ENCODE measurements around the gene PRM3. TPM values are rescaled to one million over a fixed set of nuclear protein-coding genes. Genes with fewer than 3 reads are reported as not detected.

Gene PRM3
- total RNA-seq, 4 donors from 2014 or later = not detected

GRCh38 chr16:11229906-11230305 lies 43.5 kb downstream of the PRM3 start:
- intact Hi-C loops (cut with DNase I; ENCODE audit: low total_unique reads) = no loop called here
- ATAC-seq = peak in 1 of 2 donors; percentile 32

GRCh38 chr16:11229432-11229831 lies 44.0 kb downstream of the PRM3 start:
- DNase-seq (no peak), ATAC-seq (no peak)
- intact Hi-C loops (cut with DNase I; ENCODE audit: low total_unique reads) (no loop called here), in situ Hi-C loops (cut with MboI; ENCODE audit: low sequenced_read_pairs in 4 of 4) (loop anchor here in 1 of 4 donors (25.0 kb wide), 1 partner anchor 92 kb away; no protein-coding TSS in a partner anchor)
- no peaks in the 10 kb centered on the region for H3K9me3 ChIP-seq
- H3K4me3 ChIP-seq = no peak overlapping the region
- H3K27me3 ChIP-seq = no peaks in the 10 kb centered on the region
- TF ChIP-seq POLR2A (IDR thresholded peaks at IDR 0.05) = no peak
- no peak for TF ChIP-seq CTCF (IDR thresholded peaks at IDR 0.05 in 4 of 5, conservative IDR thresholded peaks at IDR 0.05 in 1 of 5)
- H3K36me3 ChIP-seq = no peaks in the 10 kb centered on the region
- H3K4me1 ChIP-seq = peaks cover 9 to 13% of the 10 kb centered on the region in 2 donors
- H3K27ac ChIP-seq = no peak overlapping the region

More at GRCh38 chr16:11229906-11230305, 43.5 kb downstream of the PRM3 start:
- DNase-seq = peak in 1 of 2 donors; percentile 58
- H3K4me3 ChIP-seq = no peak overlapping the region
- TF ChIP-seq POLR2A (IDR thresholded peaks at IDR 0.05) (no peak), CTCF (IDR thresholded peaks at IDR 0.05 in 4 of 5, conservative IDR thresholded peaks at IDR 0.05 in 1 of 5) (no peak)
- H3K9me3 ChIP-seq = no peaks in the 10 kb centered on the region
- in situ Hi-C loops (cut with MboI; ENCODE audit: low sequenced_read_pairs in 4 of 4) = loop anchor here in 1 of 4 donors (25.0 kb wide), 1 partner anchor 93 kb away; no protein-coding TSS in a partner anchor
- H3K4me1 ChIP-seq = peaks cover 4 to 8% of the 10 kb centered on the region in 2 donors
- H3K36me3 ChIP-seq = no peaks in the 10 kb centered on the region
- no peak overlapping the region for H3K27ac ChIP-seq
- no peaks in the 10 kb centered on the region for H3K27me3 ChIP-seq

GRCh38 chr16:11225677-11226549 lies 47.5 kb downstream of the PRM3 start:
- Histone ChIP-seq H3K4me3 (peak overlapping the region in 1 of 4 donors; percentile 8), H3K27me3 (no peaks in the 10 kb centered on the region), H3K36me3 (no peaks in the 10 kb centered on the region), H3K27ac (peak overlapping the region in 2 of 4 donors; percentile 80 to 82), H3K4me1 (peaks cover 15 to 24% of the 10 kb centered on the region in 2 donors), H3K9me3 (no peaks in the 10 kb centered on the region)
- in situ Hi-C loops (cut with MboI; ENCODE audit: low sequenced_read_pairs in 4 of 4) = loop anchor here in 1 of 4 donors (25.0 kb wide), 1 partner anchor 89 kb away; no protein-coding TSS in a partner anchor
- intact Hi-C loops (cut with DNase I; ENCODE audit: low total_unique reads) = loop anchor here (2.0 kb wide), 1 partner anchor 29 kb away; no protein-coding TSS in a partner anchor
- TF ChIP-seq CTCF (IDR thresholded peaks at IDR 0.05 in 4 of 5, conservative IDR thresholded peaks at IDR 0.05 in 1 of 5) (no peak), POLR2A (IDR thresholded peaks at IDR 0.05) (no peak)
- DNase-seq (no peak), ATAC-seq (no peak)

- no peak for TF ChIP-seq POLR2A (IDR thresholded peaks at IDR 0.05)
- no peak for TF ChIP-seq CTCF (IDR thresholded peaks at IDR 0.05 in 4 of 5, conservative IDR thresholded peaks at IDR 0.05 in 1 of 5)
- DNase-seq (peak in 1 of 2 donors; percentile 45), ATAC-seq (peak; percentile 9 to 10)
- H3K36me3 ChIP-seq = no peaks in the 10 kb centered on the region
- peak overlapping the region in 1 of 4 donors; percentile 8 for H3K4me3 ChIP-seq
- H3K27me3 ChIP-seq = no peaks in the 10 kb centered on the region
- peak overlapping the region; percentile 55 to 82 (median 78) for H3K27ac ChIP-seq
- H3K9me3 ChIP-seq = no peaks in the 10 kb centered on the region
- intact Hi-C loops (cut with DNase I; ENCODE audit: low total_unique reads) = loop anchor here (1.0 to 5.0 kb wide), 3 partner anchors 30 to 90 kb away; no protein-coding TSS in a partner anchor
- H3K4me1 ChIP-seq = peaks cover 15 to 24% of the 10 kb centered on the region in 2 donors
- in situ Hi-C loops (cut with MboI; ENCODE audit: low sequenced_read_pairs in 4 of 4) = loop anchor here in 1 of 4 donors (25.0 kb wide), 1 partner anchor 88 kb away; no protein-coding TSS in a partner anchor
These were observed 48.3 kb downstream of the PRM3 start for GRCh38 chr16:11224894-11225676.
